Sigmoid colon (tissue), 4 donors: ENCODE measurements around the gene SUPT6H.
"Not testable (repeated sequence)": the region's sequence is repeated elsewhere in the genome, so short reads cannot be mapped to it uniquely, and the experiment has no call there.

Experiments used
- EP300 ChIP-seq, 4 donors: sonication (generic); formaldehyde crosslinking; IDR thresholded peaks; one replicate each; pipeline ENCODE4 v1.6.1; 2017; ENCODE audit warnings: antibody characterized with exemption in 4 of 4
- POLR2A ChIP-seq, 2 donors: fragments of 450-650 bp; IDR thresholded peaks; one replicate each; pipeline ENCODE4 v1.6.1; 2016; ENCODE audit warnings: antibody characterized with exemption in 2 of 2, mild to moderate bottlenecking in 2 of 2, moderate library complexity in 2 of 2
- POLR2AphosphoS5 ChIP-seq, 4 donors: sonication (generic); formaldehyde crosslinking; IDR thresholded peaks; one replicate each; pipeline ENCODE4 v1.6.1; 2017; ENCODE audit warnings: antibody characterized with exemption in 4 of 4
- TF ChIP-seq, protein P1 (sequence below), 4 experiments: fragments of 450-650 bp in 3 of 4; fragments of 200-600 bp in 1 of 4; IDR thresholded peaks; one replicate each; pipeline ENCODE4 v1.5.1; 2016 to 2019; ENCODE audit warnings: antibody characterized with exemption in 4 of 4, mild to moderate bottlenecking in 3 of 4, moderate library complexity in 2 of 4

GRCh38 chr17:28659497-28659881 is 2.5 kb upstream of the SUPT6H start:
- not testable (repeated sequence) for TF ChIP-seq EP300, POLR2A, POLR2AphosphoS5 (IDR thresholded peaks at IDR 0.05)
- TF ChIP-seq, protein P1, sequence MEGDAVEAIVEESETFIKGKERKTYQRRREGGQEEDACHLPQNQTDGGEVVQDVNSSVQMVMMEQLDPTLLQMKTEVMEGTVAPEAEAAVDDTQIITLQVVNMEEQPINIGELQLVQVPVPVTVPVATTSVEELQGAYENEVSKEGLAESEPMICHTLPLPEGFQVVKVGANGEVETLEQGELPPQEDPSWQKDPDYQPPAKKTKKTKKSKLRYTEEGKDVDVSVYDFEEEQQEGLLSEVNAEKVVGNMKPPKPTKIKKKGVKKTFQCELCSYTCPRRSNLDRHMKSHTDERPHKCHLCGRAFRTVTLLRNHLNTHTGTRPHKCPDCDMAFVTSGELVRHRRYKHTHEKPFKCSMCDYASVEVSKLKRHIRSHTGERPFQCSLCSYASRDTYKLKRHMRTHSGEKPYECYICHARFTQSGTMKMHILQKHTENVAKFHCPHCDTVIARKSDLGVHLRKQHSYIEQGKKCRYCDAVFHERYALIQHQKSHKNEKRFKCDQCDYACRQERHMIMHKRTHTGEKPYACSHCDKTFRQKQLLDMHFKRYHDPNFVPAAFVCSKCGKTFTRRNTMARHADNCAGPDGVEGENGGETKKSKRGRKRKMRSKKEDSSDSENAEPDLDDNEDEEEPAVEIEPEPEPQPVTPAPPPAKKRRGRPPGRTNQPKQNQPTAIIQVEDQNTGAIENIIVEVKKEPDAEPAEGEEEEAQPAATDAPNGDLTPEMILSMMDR (IDR thresholded peaks at IDR 0.05) = not testable (repeated sequence)
